ENCODE results near the gene CEP85L.
"Not testable (repeated sequence)": the region's sequence is repeated elsewhere in the genome, so short reads cannot be mapped to it uniquely, and the experiment has no call there.

The CEP85L gene

DNA sequence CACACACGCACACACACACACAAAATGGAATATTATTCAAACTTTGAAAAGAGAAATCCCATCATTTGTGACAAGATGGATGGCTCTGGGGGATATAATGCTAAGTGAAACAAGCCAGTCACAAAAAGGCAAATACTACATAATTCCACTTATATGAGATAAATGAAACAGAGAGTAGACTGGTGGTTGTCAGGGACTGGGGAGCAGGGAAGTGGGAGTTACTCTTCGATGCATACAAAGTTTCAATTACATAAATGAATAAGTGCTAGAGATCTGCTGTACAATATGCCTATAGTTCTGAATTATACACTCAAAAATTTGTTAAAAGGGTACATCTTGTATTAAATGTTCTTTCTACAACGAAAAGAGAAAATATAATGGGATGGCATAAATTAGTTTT lies 161.4 kb downstream of the CEP85L start:
- DNase-seq, result no peak

DNA sequence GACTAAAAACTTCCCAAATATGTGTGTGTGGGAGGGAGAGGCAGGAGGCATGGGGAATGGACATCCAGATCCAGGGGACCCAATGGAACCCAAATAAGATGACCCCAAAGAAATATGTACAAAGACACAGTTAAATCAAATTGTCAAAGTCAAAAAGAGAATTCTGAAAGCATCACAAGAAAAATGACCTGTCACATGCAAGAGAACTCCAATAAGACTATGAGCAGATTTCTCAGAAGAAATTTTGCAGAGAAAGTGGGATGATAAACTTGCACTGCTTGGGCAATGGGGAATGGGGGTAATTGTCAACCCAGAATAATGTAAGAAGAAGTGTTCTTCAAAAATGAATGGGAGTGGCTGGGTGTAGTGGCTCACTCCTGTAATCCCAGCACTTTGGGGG lies 162.8 kb downstream of the CEP85L start:
- DNase-seq, result no peak

DNA sequence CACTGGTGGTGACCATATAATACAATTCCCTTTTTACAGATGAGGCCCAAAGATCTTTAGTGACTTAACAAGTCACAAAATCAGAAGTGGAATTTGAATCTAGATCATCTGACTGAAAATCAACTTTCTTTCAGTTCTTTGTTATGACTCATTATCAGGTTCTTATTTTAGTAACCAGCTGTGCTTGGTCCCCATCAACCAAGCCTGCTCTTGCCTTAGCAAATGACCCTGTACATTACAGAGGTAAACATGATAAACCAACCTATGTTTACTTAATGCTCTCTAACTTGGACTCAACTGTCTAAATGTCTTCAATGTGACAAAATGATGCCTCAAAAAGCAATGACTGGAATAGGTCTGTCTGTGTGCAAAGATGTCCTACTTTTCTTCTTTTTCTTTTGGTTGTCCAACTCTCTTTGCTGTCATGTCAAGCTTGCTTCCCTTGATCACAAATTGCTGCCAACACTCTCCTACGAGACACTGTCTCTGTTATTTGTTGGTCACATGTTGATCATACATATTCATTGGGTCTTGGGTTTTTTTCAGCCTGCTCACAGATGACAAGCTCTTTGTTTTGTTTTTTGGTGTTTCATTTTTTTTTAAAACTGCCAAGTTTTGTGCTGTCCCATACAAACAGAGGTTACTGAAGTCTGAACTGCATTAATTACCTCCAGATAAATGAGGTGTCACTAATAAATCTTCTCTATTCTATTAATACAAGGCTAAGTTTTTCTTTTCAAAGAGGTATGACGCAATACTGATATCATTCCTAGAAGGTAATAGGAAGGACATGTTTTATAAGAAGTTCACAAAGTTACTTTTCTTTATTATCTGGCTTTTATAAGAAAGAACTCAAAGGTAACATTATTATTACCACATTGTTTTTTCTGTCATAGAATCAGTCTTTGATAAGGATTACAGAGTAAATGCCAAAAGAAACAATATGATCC lies 165.5 kb downstream of the CEP85L start:
- DNase-seq, result no peak

DNA sequence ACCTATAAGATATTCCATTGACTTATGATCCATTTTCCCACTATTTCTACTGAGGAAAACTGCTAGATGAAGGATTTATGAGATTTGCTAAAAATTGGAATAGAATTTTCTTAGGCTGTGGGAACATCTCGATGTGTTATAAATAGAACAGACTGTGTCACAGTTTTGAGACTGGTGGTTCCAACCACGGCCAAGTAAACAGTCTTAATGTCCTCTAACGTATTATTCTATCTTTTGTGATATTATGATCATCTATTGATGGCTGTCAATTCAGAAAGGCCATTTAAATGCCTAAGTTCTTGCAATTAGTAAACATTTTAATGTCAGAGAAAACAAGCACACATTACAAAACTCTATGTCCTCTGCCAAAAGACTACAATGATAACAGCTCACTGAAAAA lies 174.8 kb downstream of the CEP85L start:
- no peak for DNase-seq

DNA sequence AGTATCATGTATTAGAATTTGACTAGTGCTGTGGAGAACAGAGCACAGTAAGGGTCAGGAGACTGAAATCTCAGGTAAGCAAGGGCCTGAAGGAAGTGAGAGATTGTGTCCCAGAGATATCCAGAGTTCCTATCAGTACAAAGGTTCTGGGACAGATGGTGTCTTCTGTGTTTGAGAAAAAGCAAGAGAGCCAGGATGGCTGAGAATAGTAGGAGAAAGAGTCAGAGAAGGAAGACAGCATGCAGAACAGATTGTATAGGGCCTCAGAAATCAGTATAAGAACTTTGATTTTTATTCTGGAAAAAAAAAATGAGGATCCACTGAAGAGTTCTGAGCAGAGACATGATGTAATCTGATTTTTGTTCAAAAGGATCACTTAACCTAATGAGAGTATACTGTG lies 178.1 kb downstream of the CEP85L start:
- DNase-seq, result no peak

DNA sequence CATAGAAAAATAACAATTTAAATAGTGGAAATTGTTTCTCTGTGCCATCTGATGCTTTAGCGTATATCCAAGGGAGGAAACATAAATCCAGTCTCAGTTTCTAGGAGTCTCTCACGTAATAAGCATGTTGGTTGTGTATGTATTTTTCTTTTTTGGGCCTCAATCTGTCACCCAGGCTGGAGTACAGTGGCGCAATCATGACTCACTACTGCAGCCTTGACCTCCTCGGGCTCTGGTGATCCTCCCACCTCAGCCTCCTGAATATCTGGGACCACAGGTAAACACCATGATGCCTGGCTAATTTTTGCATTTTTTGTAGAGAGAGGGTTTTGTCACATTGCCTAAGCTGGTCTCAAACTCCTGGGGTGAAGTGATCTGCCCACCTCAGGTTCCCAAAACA lies 181.9 kb downstream of the CEP85L start:
- no peak for DNase-seq

DNA sequence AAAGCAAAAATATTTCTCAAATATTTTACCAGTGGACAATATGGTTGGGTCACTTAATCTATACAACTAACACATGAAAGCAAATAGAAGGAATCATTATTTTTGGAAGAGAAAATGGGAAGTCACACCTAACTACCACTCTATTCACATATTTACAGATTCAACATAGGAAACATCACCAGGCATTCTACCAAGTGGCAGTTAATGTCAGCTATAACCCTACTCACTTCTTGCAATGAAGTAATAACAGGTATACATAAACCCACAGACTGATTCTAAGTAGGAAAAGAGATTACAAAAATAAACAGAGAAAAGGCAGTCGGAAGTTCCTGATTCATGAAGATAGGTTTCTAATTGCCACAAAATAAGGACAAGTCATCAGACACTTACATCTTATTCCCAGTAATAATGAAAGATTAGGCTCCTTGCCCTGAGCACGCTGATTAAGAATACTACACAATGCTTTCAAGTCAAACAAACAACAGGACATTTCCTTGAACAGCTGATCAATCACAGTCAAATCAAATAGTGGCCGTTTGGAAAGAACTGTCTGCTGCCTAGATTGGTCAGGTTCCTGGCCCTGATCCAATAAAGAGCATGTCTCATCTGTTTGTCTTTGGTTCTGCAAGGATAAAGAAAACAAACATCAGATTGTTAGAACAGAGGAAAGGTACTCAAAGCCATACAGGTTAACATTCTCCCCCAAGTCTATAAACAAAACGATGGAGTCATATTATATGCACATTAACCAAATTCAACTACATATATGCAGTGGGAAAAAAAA lies 182.5 kb downstream of the CEP85L start:
- no peak for DNase-seq

DNA sequence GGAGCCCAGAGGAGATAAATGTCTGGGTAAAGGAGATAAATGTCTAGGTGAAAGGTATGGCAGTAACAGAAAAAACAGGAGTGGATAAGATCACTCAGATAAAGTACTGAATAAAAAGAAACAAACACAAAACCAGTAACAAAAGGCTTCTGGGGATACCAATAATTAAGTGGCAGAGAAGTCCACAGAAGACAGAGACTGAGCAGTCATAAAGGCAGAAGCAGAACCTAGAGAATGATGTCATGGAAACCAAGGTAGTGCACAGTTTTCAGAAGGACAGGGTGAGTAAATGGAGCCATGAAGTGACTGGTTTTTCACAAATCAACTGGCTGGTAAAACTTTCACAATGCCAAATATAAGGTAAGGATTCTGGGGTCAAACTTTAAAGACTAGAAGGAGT lies 184.2 kb downstream of the CEP85L start:
- DNase-seq, result no peak

DNA sequence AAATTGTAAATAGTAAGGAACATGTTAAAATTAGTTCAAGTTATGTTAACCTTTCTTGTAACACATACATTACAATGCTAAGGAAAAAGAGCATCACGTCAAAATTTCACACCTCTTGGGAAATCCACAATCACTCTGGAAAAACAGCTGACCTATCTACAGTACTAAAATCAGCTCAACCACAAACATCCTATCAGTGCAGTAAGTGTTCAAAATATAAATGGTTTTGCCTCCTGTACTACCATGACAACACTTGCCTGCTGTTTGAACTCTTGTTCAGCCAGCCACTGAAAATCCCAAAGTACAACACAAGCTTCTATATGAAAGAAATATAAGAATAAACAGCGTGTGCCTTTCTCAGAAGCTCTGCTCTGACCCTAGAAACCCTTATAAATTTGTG lies 186.8 kb downstream of the CEP85L start:
- no peak for DNase-seq

DNA sequence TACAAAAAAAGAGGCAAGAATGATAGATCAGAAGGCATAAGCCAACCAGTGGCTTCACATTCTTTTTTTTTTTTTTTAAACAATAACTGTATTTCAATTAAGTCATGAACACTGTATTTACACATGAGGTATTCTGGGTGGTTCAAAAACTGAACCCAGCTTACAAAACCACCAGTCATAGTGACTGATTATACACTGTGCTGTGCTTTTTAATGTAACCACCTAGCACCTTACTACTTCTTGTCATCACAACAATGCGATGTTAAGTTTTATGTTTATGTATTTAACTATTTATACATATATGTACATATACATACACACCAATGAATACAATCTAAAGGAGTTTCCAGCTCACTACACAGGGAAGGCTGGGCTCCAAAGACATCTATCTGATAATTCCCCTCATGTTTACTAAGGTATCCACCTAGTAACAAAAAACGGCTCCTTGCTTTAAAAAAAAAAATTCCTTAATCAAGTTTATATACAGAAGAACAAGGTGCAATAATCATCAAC lies 190.4 kb downstream of the CEP85L start:
- no peak for DNase-seq

DNA sequence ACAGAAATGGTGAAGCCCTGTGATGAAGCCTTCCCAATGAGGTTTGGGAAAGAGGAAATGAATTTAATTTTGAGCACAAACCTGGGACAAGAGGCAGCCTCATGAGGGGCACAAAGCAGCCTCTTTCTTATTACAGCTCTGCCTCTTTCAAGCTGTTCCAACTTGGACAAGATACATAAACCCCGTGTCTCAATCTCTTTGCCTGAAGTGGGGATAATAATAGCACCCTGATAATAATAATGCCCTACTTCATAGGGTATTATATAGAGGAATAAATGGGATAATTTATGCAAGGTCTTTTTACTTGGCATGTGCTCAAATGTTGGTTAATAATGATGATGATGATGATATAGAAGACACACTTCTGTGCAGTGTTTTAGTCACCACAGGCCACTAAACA lies 194.4 kb downstream of the CEP85L start:
- no peak for DNase-seq

DNA sequence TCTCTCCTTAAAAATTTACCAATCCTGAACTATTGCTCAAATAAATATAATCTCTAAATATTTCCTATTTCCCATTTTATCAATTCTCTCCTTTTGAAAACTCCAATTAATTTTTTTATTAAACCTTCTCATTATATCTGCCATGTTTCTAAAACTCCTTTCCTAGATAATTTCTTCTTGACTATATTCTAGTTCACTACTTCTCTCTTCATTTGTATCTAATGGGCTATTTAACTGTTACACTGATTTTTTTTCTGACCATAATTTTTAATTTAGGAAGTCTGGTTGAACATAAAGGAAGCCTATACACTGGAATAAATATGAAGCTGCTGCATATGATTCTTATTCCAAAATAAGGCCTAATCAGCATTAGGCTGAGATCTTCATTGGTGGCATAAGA lies 199.6 kb downstream of the CEP85L start:
- DNase-seq, result no peak

DNA sequence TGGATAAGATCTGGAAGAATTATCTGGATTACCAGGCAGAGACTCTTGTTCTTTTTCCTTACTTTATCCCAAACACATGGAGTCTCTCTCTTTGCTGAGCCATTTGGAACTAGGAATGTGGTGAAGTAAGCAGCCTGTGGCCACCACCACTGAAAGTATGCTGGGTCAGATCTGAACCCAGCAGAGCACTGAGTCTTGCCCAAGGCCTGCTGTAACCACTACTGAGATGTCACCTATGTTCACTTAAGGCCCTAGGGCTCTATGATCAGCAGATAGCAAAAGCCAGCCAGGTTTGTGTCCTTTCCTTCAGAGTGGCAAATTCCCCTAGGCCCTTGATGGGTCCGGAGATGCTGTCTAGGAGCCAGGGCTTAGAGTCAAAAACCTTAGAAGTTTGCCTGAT lies 206.6 kb downstream of the CEP85L start:
- DNase-seq, result no peak

DNA sequence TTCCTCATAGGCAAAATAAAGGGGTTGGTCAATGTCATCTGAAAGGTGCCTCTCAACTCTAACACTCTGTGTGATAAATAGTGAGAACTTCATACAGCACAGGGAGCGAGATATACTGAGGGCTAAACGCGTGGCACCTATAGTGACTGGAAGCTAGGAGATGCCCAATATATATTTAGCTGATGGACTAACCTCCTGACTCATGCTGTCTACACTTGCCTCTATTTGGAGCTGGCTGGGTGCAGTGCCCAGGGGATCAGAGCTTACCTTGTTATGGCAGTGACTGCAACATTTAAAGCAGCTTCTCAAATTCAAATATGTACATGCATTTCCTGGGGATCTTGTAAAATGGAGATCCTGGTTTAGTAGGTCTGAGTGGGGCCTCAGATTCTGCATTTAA lies 214.9 kb downstream of the CEP85L start:
- DNase-seq, result no peak

DNA sequence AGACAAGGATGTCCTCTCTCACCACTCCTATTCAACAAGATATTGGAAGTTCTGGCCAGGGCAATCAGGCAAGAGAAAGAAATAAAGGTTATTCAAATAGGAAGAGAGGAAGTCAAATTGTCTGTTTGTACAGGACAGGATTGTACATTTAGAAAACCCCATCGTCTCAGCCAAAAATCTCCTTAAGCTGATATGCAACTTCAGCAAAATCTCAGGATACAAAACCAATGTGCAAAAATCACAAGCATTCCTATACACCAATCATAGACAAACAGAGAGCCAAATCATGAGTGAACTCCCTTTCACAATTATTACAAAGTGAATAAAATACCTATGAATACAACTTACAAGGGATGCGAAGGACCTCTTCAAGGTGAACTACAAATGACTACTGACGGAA lies 217.2 kb downstream of the CEP85L start:
- not testable (repeated sequence) for DNase-seq

DNA sequence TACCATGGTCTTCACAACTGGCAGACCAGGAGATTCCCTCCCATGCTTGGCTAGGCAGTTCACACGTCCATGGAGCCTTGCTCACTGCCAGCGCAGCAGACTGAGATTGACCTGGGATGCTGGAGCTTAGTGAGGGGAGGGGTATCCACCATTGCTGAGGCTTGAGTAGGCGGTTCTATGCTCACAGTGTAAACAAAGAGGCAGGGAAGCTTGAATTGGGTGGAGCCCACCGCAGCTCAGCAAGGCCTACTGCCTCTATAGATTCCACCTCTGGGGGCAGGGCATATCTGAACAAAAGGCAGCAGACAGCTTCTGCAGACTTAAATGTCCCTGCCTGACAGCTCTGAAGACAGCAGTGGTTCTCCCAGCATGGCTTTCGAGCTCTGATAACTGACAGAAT lies 230.1 kb downstream of the CEP85L start:
- DNase-seq, result not testable (repeated sequence)

DNA sequence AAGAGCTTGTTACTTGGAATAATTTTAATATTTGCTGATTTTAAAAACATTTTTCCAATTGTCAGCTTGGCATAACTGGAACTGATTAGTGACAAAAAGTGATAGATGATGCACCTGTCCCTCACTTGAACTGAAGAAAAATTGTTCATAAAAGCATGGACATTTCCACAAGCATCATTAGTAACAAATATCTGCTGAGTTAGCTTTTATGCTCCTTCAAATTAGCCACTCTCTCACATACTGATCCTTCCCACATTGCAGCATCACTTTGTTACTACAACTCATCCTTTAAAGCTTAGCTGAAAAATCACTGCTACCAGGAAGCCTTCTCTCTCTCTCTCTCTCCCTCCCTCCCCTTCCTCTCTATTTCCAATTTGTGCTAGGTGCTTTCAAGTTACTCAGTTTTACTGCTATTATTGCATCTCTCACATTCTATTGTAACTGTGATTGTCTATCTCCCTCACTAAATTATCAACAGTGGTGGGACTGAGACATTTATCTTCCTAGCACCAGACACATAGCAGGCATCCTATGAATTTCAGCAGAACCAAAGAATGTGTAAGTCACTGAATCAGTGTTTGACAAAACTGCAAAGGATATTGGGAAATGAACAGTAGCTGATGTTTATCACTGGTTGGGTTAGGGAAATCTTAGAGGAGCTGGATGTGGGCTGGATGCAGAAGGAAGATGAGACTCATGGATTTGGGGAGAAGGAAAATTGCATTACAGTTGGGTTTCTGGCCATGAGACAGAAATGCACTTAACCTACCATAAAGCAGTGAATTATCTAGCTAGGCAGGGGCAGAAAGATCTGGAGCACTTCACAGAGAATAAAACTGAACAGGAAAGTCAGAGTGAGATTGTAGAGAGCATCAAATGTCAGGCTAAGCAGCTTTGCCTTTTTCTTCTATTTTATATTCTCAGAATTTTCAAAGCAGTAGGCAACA lies 231.7 kb downstream of the CEP85L start:
- no peak for DNase-seq

All from stimulated activated CD4-positive, alpha-beta T cell treated with anti-CD3 and anti-CD28 coated beads, Interleukin-1b, Interleukin-23, amount 100 ng/mL, for 48 hours (primary cell).